GM20000 (cell line): ENCODE measurements around the gene SHC2.
"Not testable (repeated sequence)": the region's sequence is repeated elsewhere in the genome, so short reads cannot be mapped to it uniquely, and the experiment has no call there.

Source experiments
- DNase-seq: peaks from one replicate; pipeline ENCODE4 v3.0.0; 2012; ENCODE audit warnings: low spot score
- TF ChIP-seq, protein P1 (sequence below): IDR thresholded peaks from 2 replicates; pipeline ENCODE4 v1.5.1; 2012; ENCODE audit warnings: mild to moderate bottlenecking, control low read depth; ENCODE audit errors: extremely low read depth, missing control alignments

The SHC2 gene

DNA sequence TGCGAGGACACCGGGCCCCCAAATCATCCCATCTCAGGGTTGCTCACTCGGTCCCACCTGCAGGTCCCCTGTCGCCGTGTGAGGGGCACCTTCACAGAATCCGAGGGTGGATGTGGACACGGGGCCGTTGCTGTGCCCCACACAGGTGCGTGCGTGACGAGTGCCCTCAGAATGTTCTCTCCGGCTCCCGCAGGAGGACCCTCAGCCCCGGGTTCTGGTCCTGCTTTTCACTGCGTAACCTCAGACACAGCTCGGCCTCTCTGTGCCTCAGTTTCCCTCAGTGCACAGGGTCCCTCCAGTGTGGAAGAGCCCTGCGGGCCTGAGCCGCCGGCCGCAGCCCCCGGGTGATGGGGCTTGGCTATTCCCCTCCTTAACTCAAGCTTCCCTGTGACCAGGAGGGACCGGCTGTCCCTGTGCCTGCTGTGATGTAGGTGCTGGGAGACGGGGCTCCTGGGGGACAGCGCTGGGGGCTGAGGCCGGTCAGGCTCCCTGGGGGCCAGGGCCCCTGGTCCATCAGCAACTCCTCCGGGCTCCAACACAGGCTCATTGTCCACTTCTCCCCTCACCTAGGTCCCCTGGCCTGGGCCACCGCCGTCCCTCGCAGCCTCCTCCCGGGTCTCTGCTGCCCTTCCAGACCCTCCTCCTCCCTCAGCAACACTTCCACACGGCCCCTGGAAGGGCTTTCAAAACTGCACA is 4.8 kb downstream of the SHC2 start:
- TF ChIP-seq, protein P1, sequence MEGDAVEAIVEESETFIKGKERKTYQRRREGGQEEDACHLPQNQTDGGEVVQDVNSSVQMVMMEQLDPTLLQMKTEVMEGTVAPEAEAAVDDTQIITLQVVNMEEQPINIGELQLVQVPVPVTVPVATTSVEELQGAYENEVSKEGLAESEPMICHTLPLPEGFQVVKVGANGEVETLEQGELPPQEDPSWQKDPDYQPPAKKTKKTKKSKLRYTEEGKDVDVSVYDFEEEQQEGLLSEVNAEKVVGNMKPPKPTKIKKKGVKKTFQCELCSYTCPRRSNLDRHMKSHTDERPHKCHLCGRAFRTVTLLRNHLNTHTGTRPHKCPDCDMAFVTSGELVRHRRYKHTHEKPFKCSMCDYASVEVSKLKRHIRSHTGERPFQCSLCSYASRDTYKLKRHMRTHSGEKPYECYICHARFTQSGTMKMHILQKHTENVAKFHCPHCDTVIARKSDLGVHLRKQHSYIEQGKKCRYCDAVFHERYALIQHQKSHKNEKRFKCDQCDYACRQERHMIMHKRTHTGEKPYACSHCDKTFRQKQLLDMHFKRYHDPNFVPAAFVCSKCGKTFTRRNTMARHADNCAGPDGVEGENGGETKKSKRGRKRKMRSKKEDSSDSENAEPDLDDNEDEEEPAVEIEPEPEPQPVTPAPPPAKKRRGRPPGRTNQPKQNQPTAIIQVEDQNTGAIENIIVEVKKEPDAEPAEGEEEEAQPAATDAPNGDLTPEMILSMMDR = no peak
- DNase-seq = no peak

DNA sequence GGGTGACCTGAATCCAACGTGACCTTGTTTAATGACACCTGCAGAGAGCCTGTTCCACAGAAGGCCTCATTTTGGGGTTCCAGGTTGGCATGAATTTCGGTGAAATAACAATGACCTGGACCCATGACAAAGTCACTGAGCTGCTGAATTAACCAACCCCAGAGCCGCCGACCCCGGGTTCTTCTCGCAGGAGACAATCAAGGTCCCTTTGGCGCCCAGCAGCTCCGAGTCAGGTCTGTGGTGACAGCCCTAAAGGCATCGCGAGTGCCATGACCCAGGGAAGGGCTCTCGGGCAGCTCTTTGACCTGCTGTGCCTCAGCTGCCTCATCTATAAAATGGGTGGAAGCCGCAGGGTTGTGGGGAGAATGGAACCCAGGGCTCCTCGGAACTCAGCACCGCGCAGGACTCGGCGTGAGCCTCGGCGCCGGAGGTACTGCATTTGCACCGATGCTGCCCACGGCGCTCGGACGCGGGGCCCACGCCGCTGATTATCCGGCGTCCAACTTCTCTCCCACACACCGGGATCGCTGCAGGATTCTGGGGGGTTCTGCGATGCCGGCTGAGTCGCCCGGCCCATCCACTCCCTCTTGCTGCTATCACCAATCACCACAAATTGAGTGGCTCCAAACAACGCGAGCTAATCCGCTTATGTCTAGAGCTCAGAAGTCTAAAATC is 5.7 kb downstream of the SHC2 start:
- TF ChIP-seq, protein P1 = no peak
- no peak for DNase-seq

GRCh38 chr19:453606-454005 is 7.2 kb downstream of the SHC2 start:
- TF ChIP-seq, protein P1 = no peak
- DNase-seq = no peak

DNA sequence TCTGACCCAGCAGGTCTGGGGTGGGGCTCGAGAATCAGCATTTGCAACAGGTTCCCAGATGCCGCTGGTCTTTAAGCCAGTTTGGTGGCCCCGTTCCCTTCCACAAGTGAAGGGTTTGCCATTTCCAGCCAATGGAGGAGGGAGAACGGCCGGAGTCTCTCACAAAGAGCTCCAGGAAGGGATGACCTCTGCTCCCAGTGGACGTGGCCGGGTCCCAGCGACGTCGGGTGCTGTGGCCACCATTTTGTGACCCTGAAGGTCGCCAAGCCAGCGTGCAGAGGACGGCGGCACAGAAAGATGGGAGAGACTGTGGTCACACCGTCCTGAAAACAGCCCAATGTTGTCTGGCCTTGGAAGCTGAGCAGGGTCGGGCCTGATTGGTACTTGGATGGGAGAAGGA is 8.0 kb downstream of the SHC2 start:
- TF ChIP-seq, protein P1 = no peak
- no peak for DNase-seq

GRCh38 chr19:450912-451481 is 9.8 kb downstream of the SHC2 start:
- not testable (repeated sequence) for DNase-seq

DNA sequence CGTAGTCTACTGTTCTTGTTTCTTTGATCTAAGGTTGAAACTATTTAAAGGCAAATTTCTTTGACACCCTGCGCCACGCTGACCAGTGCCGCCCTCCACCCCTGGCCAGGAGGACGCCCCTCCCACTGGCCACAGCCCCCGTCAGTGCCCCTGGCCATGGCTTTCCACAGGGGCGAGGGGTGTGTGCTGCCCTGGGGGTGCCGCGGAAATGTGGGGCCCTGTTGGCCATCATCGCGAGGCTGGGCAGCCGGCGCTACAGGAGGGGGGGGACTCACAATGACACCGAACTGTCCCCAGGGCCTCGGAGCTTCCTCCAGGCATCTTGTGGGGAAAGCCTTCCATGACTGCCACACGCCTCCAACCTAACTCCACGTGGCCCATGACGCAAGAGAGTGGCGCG is 10.9 kb downstream of the SHC2 start:
- TF ChIP-seq, protein P1 = no peak
- DNase-seq = no peak

DNA sequence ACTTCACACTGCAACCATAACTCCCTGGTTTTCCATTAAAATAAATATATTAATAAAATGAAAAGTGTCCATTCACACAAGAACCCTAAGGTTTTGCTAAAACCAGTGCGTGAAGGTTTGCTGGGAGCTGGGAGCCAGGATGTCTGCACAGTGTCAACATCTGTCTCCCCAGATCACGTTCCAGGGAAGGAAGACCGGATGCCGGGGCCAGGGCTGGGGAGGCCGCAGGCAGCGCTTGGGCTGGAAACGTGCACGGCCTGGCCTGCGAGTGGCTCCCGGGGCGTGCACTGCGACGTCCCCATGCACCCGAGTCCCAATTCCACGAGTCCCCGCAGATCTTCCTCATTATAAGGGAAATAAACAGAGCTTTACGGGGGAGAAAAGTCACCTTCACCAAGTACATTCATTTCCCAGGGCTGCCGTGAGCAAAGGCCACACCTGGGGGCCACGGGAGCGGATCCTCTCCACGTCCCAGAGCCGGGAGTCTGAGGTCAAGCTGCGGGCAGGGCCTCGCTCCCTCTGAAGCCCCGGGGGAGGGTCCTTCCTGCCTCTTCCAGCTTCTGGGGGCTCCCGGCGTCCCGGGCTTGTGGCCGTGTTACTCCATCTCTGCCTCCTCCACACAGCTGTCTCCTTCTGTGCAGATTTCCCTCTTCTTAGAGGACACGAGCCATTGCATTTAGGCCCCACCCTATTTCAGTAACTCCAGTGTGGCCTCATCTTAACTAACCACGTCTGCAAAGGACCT is 12.8 kb downstream of the SHC2 start:
- TF ChIP-seq, protein P1 = no peak
- no peak for DNase-seq
